Right atrium auricular region (tissue), 2 donors: ENCODE measurements around the gene FHAD1. TPM values are rescaled to one million over a fixed set of nuclear protein-coding genes. Genes with fewer than 3 reads are reported as not detected.

Experiments used
- DNase-seq: peaks from one replicate; pipeline ENCODE4 v3.0.0-alpha.2; 2019; ENCODE audit warnings: low spot score
- H3K27ac ChIP-seq, 2 donors: fragments of 200-600 bp; sonication (generic); 1 replicate in 1 of 2; 2 replicates in 1 of 2; pipeline ENCODE4 v1.5.1; 2016 to 2019
- H3K27me3 ChIP-seq, 2 donors: fragments of 200-600 bp; sonication (generic); one replicate each; pipeline versions ENCODE4 v1.5.1 to v1.6.0; 2017 to 2019
- H3K36me3 ChIP-seq: fragments of 200-600 bp; sonication (generic); one replicate; pipeline ENCODE4 v1.5.1; 2016
- H3K4me1 ChIP-seq, 2 donors: fragments of 200-600 bp; sonication (generic); one replicate each; pipeline versions ENCODE4 v1.5.1 to v1.6.0; 2017 to 2019
- H3K4me3 ChIP-seq, 2 donors: fragments of 200-600 bp; sonication (generic); 1 replicate in 1 of 2; 2 replicates in 1 of 2; pipeline ENCODE4 v1.5.1; 2017 to 2019; ENCODE audit warnings: mild to moderate bottlenecking in 1 of 2, moderate library complexity in 1 of 2
- H3K9me3 ChIP-seq, 2 donors: fragments of 200-600 bp; sonication (generic); one replicate each; pipeline ENCODE4 v1.5.1; 2019
- total RNA-seq, 2 donors: library from RNA; depleted of rRNA; stranded (reverse); fragments of >200 nt; gene quantifications; one replicate each; pipeline ENCODE4 v1.1.0, GENCODE V29; 2016
- TF ChIP-seq, protein P1 (sequence below), 2 donors: fragments of 200-600 bp; sonication (generic); IDR thresholded peaks; one replicate each; pipeline ENCODE4 v1.5.1; 2019; ENCODE audit warnings: antibody characterized with exemption in 2 of 2

FHAD1 gene
- total RNA-seq, 2 donors from 2014 or later: not detected

DNA sequence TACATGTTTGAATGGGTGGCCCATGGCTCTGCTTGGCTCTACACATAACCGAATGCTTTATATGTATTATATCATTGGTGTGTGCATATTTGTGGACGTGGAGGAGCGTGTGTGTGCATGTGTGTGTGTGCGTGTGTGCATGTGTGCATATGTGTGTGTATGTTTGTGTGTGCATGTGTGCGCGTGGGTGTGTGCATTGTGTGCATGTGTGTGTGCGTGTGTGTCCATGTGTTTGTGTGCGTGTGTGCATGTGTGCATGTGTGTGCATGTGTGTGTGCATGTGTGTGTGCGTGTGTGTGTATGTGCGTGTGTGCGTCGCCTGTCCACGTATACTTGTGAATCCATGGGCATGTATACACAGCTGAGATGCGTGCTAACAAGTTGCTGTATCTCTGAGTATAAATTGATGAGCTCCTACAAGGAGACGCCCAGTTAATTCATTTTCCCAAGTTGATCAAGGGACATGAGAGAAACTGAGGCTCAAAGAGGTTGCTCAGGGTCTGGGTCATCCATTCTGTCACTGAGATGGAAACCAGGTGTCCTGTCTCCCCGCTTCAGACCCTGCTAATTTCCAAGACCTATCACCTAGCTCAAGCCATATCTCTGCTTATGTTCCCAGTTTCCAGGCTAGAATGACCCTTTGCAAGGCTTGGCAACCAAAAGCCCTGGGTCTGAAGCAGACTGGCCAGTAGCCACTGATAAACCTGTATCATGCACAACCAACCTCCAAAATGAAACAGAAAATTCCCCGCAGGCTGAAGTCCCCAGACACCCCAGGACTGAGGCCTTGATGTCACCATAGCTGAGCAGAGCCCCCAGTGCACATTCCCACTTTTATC lies 188.4 kb downstream of the FHAD1 start:
- Histone ChIP-seq H3K36me3 (no peaks in the 10 kb centered on the region), H3K9me3 (no peaks in the 10 kb centered on the region), H3K4me3 (no peak overlapping the region), H3K27me3 (no peaks in the 10 kb centered on the region), H3K4me1 (no peaks in the 10 kb centered on the region), H3K27ac (no peak overlapping the region)
- TF ChIP-seq, protein P1, sequence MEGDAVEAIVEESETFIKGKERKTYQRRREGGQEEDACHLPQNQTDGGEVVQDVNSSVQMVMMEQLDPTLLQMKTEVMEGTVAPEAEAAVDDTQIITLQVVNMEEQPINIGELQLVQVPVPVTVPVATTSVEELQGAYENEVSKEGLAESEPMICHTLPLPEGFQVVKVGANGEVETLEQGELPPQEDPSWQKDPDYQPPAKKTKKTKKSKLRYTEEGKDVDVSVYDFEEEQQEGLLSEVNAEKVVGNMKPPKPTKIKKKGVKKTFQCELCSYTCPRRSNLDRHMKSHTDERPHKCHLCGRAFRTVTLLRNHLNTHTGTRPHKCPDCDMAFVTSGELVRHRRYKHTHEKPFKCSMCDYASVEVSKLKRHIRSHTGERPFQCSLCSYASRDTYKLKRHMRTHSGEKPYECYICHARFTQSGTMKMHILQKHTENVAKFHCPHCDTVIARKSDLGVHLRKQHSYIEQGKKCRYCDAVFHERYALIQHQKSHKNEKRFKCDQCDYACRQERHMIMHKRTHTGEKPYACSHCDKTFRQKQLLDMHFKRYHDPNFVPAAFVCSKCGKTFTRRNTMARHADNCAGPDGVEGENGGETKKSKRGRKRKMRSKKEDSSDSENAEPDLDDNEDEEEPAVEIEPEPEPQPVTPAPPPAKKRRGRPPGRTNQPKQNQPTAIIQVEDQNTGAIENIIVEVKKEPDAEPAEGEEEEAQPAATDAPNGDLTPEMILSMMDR (IDR thresholded peaks at IDR 0.05): no peak
- DNase-seq: no peak

DNA sequence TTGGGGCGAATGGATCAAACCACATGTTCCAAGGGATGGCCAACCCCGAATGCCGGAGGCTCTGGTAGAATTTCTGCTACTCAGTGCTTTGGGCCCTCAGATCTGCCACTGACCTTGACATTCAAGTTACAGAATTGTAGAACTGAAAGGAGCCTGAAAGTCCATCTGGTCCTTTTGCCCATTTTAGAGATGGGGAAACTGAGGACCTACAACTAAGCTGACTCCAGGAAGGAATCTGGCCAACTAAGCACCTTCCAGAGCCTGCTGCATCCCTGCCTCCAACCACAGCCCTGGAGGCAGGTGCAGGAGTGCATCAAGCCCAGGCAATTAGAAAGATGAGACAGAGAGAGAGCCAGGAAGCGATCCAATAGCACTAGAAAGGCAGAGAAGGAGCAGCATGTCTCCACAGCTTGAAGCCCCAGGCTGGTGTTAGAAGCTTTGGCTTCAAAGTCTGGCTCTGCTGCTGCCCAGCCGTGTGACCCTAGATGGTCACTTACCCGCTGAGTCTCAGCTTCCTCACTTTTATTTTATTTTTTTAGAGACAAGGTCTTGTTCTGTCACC lies 189.9 kb downstream of the FHAD1 start:
- H3K4me1 ChIP-seq: no peaks in the 10 kb centered on the region
- no peaks in the 10 kb centered on the region for H3K9me3 ChIP-seq
- DNase-seq: no peak
- H3K27ac ChIP-seq: no peak overlapping the region
- TF ChIP-seq, protein P1 (IDR thresholded peaks at IDR 0.05): no peak
- no peak overlapping the region for H3K4me3 ChIP-seq
- no peaks in the 10 kb centered on the region for H3K27me3 ChIP-seq
- H3K36me3 ChIP-seq: no peaks in the 10 kb centered on the region

DNA sequence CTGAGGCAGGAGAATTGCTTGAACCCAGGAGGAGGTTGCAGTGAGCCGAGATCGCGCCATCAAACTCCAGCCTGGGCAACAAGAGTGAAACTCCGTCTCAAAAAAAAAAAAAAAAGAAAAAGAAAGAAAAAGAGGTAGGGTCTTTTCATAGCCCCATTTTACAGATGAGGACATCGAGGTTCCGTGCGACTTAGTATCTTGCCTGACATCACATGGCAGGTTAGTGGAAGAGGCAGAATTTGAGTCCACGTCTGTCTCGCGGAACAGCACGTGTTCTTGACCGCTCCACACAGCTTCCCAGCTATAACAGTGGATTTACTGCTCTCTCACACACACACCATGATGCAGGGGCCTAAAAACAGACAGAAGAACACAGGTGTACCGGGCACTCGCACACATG lies 192.3 kb downstream of the FHAD1 start:
- H3K9me3 ChIP-seq: no peaks in the 10 kb centered on the region
- H3K36me3 ChIP-seq: no peaks in the 10 kb centered on the region
- H3K27ac ChIP-seq: no peak overlapping the region
- H3K4me1 ChIP-seq: no peaks in the 10 kb centered on the region
- TF ChIP-seq, protein P1 (IDR thresholded peaks at IDR 0.05): no peak
- no peak overlapping the region for H3K4me3 ChIP-seq
- H3K27me3 ChIP-seq: no peaks in the 10 kb centered on the region
- DNase-seq: no peak

DNA sequence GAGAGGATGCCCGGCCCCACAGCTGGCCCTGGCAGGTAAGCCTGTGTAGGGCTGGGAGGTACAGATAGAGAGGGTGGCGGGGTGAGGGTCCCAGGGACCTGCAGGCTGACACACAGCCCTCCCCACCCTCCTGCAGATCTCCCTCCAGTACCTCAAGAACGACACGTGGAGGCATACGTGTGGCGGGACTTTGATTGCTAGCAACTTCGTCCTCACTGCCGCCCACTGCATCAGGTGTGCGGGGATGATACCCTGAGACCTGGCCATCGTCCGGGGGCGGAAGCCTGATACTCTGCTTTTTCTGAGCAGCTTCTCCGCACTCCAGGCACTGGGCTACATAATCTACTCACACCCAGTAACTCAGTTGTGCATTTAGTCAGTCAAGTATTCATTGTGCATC lies 193.3 kb downstream of the FHAD1 start:
- Histone ChIP-seq H3K36me3 (no peaks in the 10 kb centered on the region), H3K4me3 (no peak overlapping the region), H3K4me1 (no peaks in the 10 kb centered on the region), H3K9me3 (no peaks in the 10 kb centered on the region), H3K27ac (no peak overlapping the region), H3K27me3 (no peaks in the 10 kb centered on the region)
- TF ChIP-seq, protein P1 (IDR thresholded peaks at IDR 0.05): no peak
- no peak for DNase-seq

DNA sequence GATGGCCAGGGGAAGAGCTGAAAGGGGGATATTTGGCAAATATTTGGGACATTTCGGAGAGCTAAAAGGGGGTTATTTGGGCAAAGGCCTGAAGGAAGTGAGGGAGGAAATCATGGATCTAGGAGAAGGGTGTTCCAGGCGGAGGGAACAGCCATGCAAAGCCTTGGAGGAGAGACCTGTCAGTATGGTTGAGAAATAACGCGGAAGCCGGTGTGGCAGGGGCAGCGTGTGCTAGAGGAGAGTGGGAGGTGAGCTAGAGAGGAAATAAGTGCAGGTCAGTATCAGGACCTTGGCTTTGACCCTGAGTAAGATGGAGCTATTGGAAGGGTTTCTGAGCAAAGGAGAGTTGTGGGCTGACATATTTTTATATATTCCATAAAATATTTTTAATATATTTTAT lies 194.2 kb downstream of the FHAD1 start:
- TF ChIP-seq, protein P1 (IDR thresholded peaks at IDR 0.05): no peak
- H3K4me1 ChIP-seq: no peaks in the 10 kb centered on the region
- no peaks in the 10 kb centered on the region for H3K9me3 ChIP-seq
- H3K27me3 ChIP-seq: no peaks in the 10 kb centered on the region
- no peak overlapping the region for H3K4me3 ChIP-seq
- no peaks in the 10 kb centered on the region for H3K36me3 ChIP-seq
- no peak for DNase-seq
- no peak overlapping the region for H3K27ac ChIP-seq
